ENCODE measurements around the gene ZDHHC14. TPM values are rescaled to one million over a fixed set of nuclear protein-coding genes. Genes with fewer than 3 reads are reported as not detected.

Gene ZDHHC14
- total RNA-seq, 1 donor from 2014 or later, result 6.8 TPM

- no peak overlapping the region for H3K27ac ChIP-seq (ENCODE audit: low read depth, low read length)
- H3K4me3 ChIP-seq (ENCODE audit: low read length in 3 of 3), result no peak overlapping the region
- no peaks in the 10 kb centered on the region for H3K9me3 ChIP-seq (ENCODE audit: control insufficient read depth in 3 of 3, low read length in 3 of 3)
- no peaks in the 10 kb centered on the region for H3K27me3 ChIP-seq (ENCODE audit: control insufficient read depth in 3 of 3, insufficient read depth in 3 of 3, low read length in 3 of 3)
- peaks cover 0 to 2% (median 2%) of the 10 kb centered on the region in 3 donors for H3K36me3 ChIP-seq (ENCODE audit: control insufficient read depth in 3 of 3, insufficient read depth in 3 of 3, low read length in 3 of 3)
- H3K9ac ChIP-seq (ENCODE audit: low read depth in 1 of 3, low read length in 3 of 3), result no peak overlapping the region
- peaks cover 3 to 4% (median 3%) of the 10 kb centered on the region in 3 donors for H3K4me1 ChIP-seq (ENCODE audit: control insufficient read depth in 3 of 3, insufficient read depth in 3 of 3, low read length in 3 of 3)
Measured at GRCh38 chr6:157595768-157596167, 214.8 kb downstream of the ZDHHC14 start.

- Histone ChIP-seq H3K4me1 (ENCODE audit: control insufficient read depth in 3 of 3, insufficient read depth in 3 of 3, low read length in 3 of 3) (peaks cover 3 to 4% (median 3%) of the 10 kb centered on the region in 3 donors), H3K9me3 (ENCODE audit: control insufficient read depth in 3 of 3, low read length in 3 of 3) (no peaks in the 10 kb centered on the region), H3K4me3 (ENCODE audit: low read length in 3 of 3) (no peak overlapping the region), H3K9ac (ENCODE audit: low read depth in 1 of 3, low read length in 3 of 3) (no peak overlapping the region), H3K27ac (ENCODE audit: low read depth, low read length) (no peak overlapping the region), H3K36me3 (ENCODE audit: control insufficient read depth in 3 of 3, insufficient read depth in 3 of 3, low read length in 3 of 3) (peaks cover 0 to 2% (median 2%) of the 10 kb centered on the region in 3 donors), H3K27me3 (ENCODE audit: control insufficient read depth in 3 of 3, insufficient read depth in 3 of 3, low read length in 3 of 3) (no peaks in the 10 kb centered on the region)
Measured at GRCh38 chr6:157596461-157596860, 215.5 kb downstream of the ZDHHC14 start.

- H3K4me1 ChIP-seq (ENCODE audit: control insufficient read depth in 3 of 3, insufficient read depth in 3 of 3, low read length in 3 of 3), result peaks cover 3 to 4% (median 3%) of the 10 kb centered on the region in 3 donors
- H3K36me3 ChIP-seq (ENCODE audit: control insufficient read depth in 3 of 3, insufficient read depth in 3 of 3, low read length in 3 of 3), result peaks cover 0 to 2% (median 2%) of the 10 kb centered on the region in 3 donors
- no peak overlapping the region for H3K4me3 ChIP-seq (ENCODE audit: low read length in 3 of 3)
- no peak overlapping the region for H3K27ac ChIP-seq (ENCODE audit: low read depth, low read length)
- no peak overlapping the region for H3K9ac ChIP-seq (ENCODE audit: low read depth in 1 of 3, low read length in 3 of 3)
- H3K27me3 ChIP-seq (ENCODE audit: control insufficient read depth in 3 of 3, insufficient read depth in 3 of 3, low read length in 3 of 3), result no peaks in the 10 kb centered on the region
- H3K9me3 ChIP-seq (ENCODE audit: control insufficient read depth in 3 of 3, low read length in 3 of 3), result no peaks in the 10 kb centered on the region
Measured at GRCh38 chr6:157596886-157597285, 215.9 kb downstream of the ZDHHC14 start.

GRCh38 chr6:157597461-157598312 is 216.7 kb downstream of the ZDHHC14 start:
- Histone ChIP-seq H3K4me3 (ENCODE audit: low read length in 3 of 3) (no peak overlapping the region), H3K36me3 (ENCODE audit: control insufficient read depth in 3 of 3, insufficient read depth in 3 of 3, low read length in 3 of 3) (peaks cover 0 to 2% (median 2%) of the 10 kb centered on the region in 3 donors), H3K9ac (ENCODE audit: low read depth in 1 of 3, low read length in 3 of 3) (peak overlapping the region in 2 of 3 donors; percentile 16 to 21), H3K4me1 (ENCODE audit: control insufficient read depth in 3 of 3, insufficient read depth in 3 of 3, low read length in 3 of 3) (peaks cover 3 to 4% (median 3%) of the 10 kb centered on the region in 3 donors), H3K9me3 (ENCODE audit: control insufficient read depth in 3 of 3, low read length in 3 of 3) (no peaks in the 10 kb centered on the region), H3K27me3 (ENCODE audit: control insufficient read depth in 3 of 3, insufficient read depth in 3 of 3, low read length in 3 of 3) (no peaks in the 10 kb centered on the region), H3K27ac (ENCODE audit: low read depth, low read length) (no peak overlapping the region)

GRCh38 chr6:157599191-157599590 is 218.2 kb downstream of the ZDHHC14 start:
- Histone ChIP-seq H3K9me3 (ENCODE audit: control insufficient read depth in 3 of 3, low read length in 3 of 3) (no peaks in the 10 kb centered on the region), H3K9ac (ENCODE audit: low read depth in 1 of 3, low read length in 3 of 3) (no peak overlapping the region), H3K27me3 (ENCODE audit: control insufficient read depth in 3 of 3, insufficient read depth in 3 of 3, low read length in 3 of 3) (no peaks in the 10 kb centered on the region), H3K4me3 (ENCODE audit: low read length in 3 of 3) (no peak overlapping the region), H3K36me3 (ENCODE audit: control insufficient read depth in 3 of 3, insufficient read depth in 3 of 3, low read length in 3 of 3) (peaks cover 0 to 2% (median 2%) of the 10 kb centered on the region in 3 donors), H3K4me1 (ENCODE audit: control insufficient read depth in 3 of 3, insufficient read depth in 3 of 3, low read length in 3 of 3) (peaks cover 3 to 4% (median 3%) of the 10 kb centered on the region in 3 donors), H3K27ac (ENCODE audit: low read depth, low read length) (no peak overlapping the region)

GRCh38 chr6:157600807-157601206 is 219.8 kb downstream of the ZDHHC14 start:
- Histone ChIP-seq H3K9me3 (ENCODE audit: control insufficient read depth in 3 of 3, low read length in 3 of 3) (no peaks in the 10 kb centered on the region), H3K4me1 (ENCODE audit: control insufficient read depth in 3 of 3, insufficient read depth in 3 of 3, low read length in 3 of 3) (peaks cover 3 to 4% (median 3%) of the 10 kb centered on the region in 3 donors), H3K36me3 (ENCODE audit: control insufficient read depth in 3 of 3, insufficient read depth in 3 of 3, low read length in 3 of 3) (peaks cover 0 to 2% (median 2%) of the 10 kb centered on the region in 3 donors), H3K4me3 (ENCODE audit: low read length in 3 of 3) (no peak overlapping the region), H3K9ac (ENCODE audit: low read depth in 1 of 3, low read length in 3 of 3) (no peak overlapping the region), H3K27ac (ENCODE audit: low read depth, low read length) (no peak overlapping the region), H3K27me3 (ENCODE audit: control insufficient read depth in 3 of 3, insufficient read depth in 3 of 3, low read length in 3 of 3) (no peaks in the 10 kb centered on the region)

GRCh38 chr6:157602521-157603295 is 221.7 kb downstream of the ZDHHC14 start:
- Histone ChIP-seq H3K9me3 (ENCODE audit: control insufficient read depth in 3 of 3, low read length in 3 of 3) (no peaks in the 10 kb centered on the region), H3K27ac (ENCODE audit: low read depth, low read length) (no peak overlapping the region), H3K4me3 (ENCODE audit: low read length in 3 of 3) (no peak overlapping the region)

GRCh38 chr6:157603314-157603940 is 222.4 kb downstream of the ZDHHC14 start:
- Histone ChIP-seq H3K27me3 (ENCODE audit: control insufficient read depth in 3 of 3, insufficient read depth in 3 of 3, low read length in 3 of 3) (no peaks in the 10 kb centered on the region), H3K9me3 (ENCODE audit: control insufficient read depth in 3 of 3, low read length in 3 of 3) (no peaks in the 10 kb centered on the region), H3K27ac (ENCODE audit: low read depth, low read length) (no peak overlapping the region), H3K36me3 (ENCODE audit: control insufficient read depth in 3 of 3, insufficient read depth in 3 of 3, low read length in 3 of 3) (peaks cover 0 to 4% (median 0%) of the 10 kb centered on the region in 3 donors), H3K4me1 (ENCODE audit: control insufficient read depth in 3 of 3, insufficient read depth in 3 of 3, low read length in 3 of 3) (no peaks in the 10 kb centered on the region), H3K9ac (ENCODE audit: low read depth in 1 of 3, low read length in 3 of 3) (no peak overlapping the region), H3K4me3 (ENCODE audit: low read length in 3 of 3) (no peak overlapping the region)

More at GRCh38 chr6:157602521-157603295, 221.7 kb downstream of the ZDHHC14 start:
- Histone ChIP-seq H3K4me1 (ENCODE audit: control insufficient read depth in 3 of 3, insufficient read depth in 3 of 3, low read length in 3 of 3) (peaks cover 0 to 4% (median 0%) of the 10 kb centered on the region in 3 donors), H3K27me3 (ENCODE audit: control insufficient read depth in 3 of 3, insufficient read depth in 3 of 3, low read length in 3 of 3) (no peaks in the 10 kb centered on the region), H3K9ac (ENCODE audit: low read depth in 1 of 3, low read length in 3 of 3) (no peak overlapping the region), H3K36me3 (ENCODE audit: control insufficient read depth in 3 of 3, insufficient read depth in 3 of 3, low read length in 3 of 3) (peaks cover 0 to 2% (median 0%) of the 10 kb centered on the region in 3 donors)

- Histone ChIP-seq H3K4me1 (ENCODE audit: control insufficient read depth in 3 of 3, insufficient read depth in 3 of 3, low read length in 3 of 3) (no peaks in the 10 kb centered on the region), H3K9me3 (ENCODE audit: control insufficient read depth in 3 of 3, low read length in 3 of 3) (no peaks in the 10 kb centered on the region), H3K27ac (ENCODE audit: low read depth, low read length) (no peak overlapping the region)
Measured at GRCh38 chr6:157603971-157604370, 223.0 kb downstream of the ZDHHC14 start.

More at GRCh38 chr6:157603971-157604370, 223.0 kb downstream of the ZDHHC14 start:
- Histone ChIP-seq H3K4me3 (ENCODE audit: low read length in 3 of 3) (no peak overlapping the region), H3K9ac (ENCODE audit: low read depth in 1 of 3, low read length in 3 of 3) (no peak overlapping the region), H3K27me3 (ENCODE audit: control insufficient read depth in 3 of 3, insufficient read depth in 3 of 3, low read length in 3 of 3) (no peaks in the 10 kb centered on the region), H3K36me3 (ENCODE audit: control insufficient read depth in 3 of 3, insufficient read depth in 3 of 3, low read length in 3 of 3) (peaks cover 0 to 5% (median 0%) of the 10 kb centered on the region in 3 donors)

Measured in skeletal muscle tissue (tissue), 4 donors.